ENCODE data around the gene AP1B1.

- TF ChIP-seq CTCF (IDR thresholded peaks at IDR 0.05) (no peak), EP300 (IDR thresholded peaks at IDR 0.05) (no peak), POLR2A (IDR thresholded peaks at IDR 0.05) (no peak), POLR2AphosphoS5 (IDR thresholded peaks at IDR 0.05) (no peak)
These were observed 78.1 kb downstream of the AP1B1 start for GRCh38 chr22:29310065-29310862.

Measured in suprapubic skin (tissue), 4 donors.